22Rv1 (cell line): ENCODE data around the gene KIAA1671.

Experiments used
- CTCF ChIP-seq: fragments of 450-650 bp; IDR thresholded peaks from 2 replicates; pipeline ENCODE4 v1.5.1; 2017; ENCODE audit warnings: mild to moderate bottlenecking
- ZFX ChIP-seq: fragments of 450-650 bp; IDR thresholded peaks from 2 replicates; pipeline ENCODE4 v1.6.1; 2017; ENCODE audit warnings: antibody characterized with exemption, borderline replicate concordance

- TF ChIP-seq CTCF (peak; percentile 90), ZFX (no peak)
Observed at GRCh38 chr22:24938741-24939341, 13.7 kb upstream of the KIAA1671 start.
